GM12864 (cell line): ENCODE results near the gene WASL.

Experiments
- DNase-seq: peaks from one replicate; pipeline ENCODE4 v3.0.0-alpha.2; 2011; ENCODE audit warnings: low read depth
- H3K4me3 ChIP-seq: 2 replicates; pipeline ENCODE4 v1.5.1; 2011; ENCODE audit warnings: mild to moderate bottlenecking, low read depth, low read length, control low read depth
- CTCF ChIP-seq: IDR thresholded peaks from 2 replicates; pipeline ENCODE4 v1.5.1; 2011; ENCODE audit warnings: low read depth, mild to moderate bottlenecking, moderate library complexity, low read length, control low read depth, inconsistent platforms; ENCODE audit errors: missing control alignments

The WASL gene

GRCh38 chr7:123662755-123663154 lies 86.0 kb downstream of the WASL start:
- no peak for DNase-seq
- H3K4me3 ChIP-seq, result no peak overlapping the region
- no peak for TF ChIP-seq CTCF

- TF ChIP-seq CTCF, result no peak
- H3K4me3 ChIP-seq, result no peak overlapping the region
- no peak for DNase-seq
These were observed 86.5 kb downstream of the WASL start for GRCh38 chr7:123662293-123662692.

- DNase-seq, result no peak
- no peak overlapping the region for H3K4me3 ChIP-seq
- TF ChIP-seq CTCF, result no peak
These were observed 87.0 kb downstream of the WASL start for GRCh38 chr7:123661765-123662164.

- no peak for TF ChIP-seq CTCF
- no peak for DNase-seq
These were observed 88.1 kb downstream of the WASL start for GRCh38 chr7:123660514-123661354.

GRCh38 chr7:123658023-123658422 lies 90.8 kb downstream of the WASL start:
- TF ChIP-seq CTCF, result no peak
- DNase-seq, result no peak
- H3K4me3 ChIP-seq, result no peak overlapping the region

More at GRCh38 chr7:123660514-123661354, 88.1 kb downstream of the WASL start:
- no peak overlapping the region for H3K4me3 ChIP-seq

- DNase-seq, result no peak
- TF ChIP-seq CTCF, result no peak
- H3K4me3 ChIP-seq, result no peak overlapping the region
These were observed 91.5 kb downstream of the WASL start for GRCh38 chr7:123657304-123657685.
